Hematopoietic multipotent progenitor cell treated with erythropoietin and hydrocortisone succinate and interleukin-3 and kit ligand, for 4 days (in vitro differentiated cells): ENCODE data around the gene PTER.
A peak's percentile ranks its signal among the peaks of the same experiment; 100 is the strongest.

Source experiments
- DNase-seq: peaks from one replicate; pipeline ENCODE4 v3.0.0-alpha.2; 2015

Gene PTER, protein sequence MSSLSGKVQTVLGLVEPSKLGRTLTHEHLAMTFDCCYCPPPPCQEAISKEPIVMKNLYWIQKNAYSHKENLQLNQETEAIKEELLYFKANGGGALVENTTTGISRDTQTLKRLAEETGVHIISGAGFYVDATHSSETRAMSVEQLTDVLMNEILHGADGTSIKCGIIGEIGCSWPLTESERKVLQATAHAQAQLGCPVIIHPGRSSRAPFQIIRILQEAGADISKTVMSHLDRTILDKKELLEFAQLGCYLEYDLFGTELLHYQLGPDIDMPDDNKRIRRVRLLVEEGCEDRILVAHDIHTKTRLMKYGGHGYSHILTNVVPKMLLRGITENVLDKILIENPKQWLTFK

GRCh38 chr10:16436758-16437539 lies at the start of gene PTER:
Gene PTER (plus strand): TSS chr10:16437010. CDS start chr10:16484385, 47,375 bp downstream.
- DNase-seq, result peak; percentile 99

DNA sequence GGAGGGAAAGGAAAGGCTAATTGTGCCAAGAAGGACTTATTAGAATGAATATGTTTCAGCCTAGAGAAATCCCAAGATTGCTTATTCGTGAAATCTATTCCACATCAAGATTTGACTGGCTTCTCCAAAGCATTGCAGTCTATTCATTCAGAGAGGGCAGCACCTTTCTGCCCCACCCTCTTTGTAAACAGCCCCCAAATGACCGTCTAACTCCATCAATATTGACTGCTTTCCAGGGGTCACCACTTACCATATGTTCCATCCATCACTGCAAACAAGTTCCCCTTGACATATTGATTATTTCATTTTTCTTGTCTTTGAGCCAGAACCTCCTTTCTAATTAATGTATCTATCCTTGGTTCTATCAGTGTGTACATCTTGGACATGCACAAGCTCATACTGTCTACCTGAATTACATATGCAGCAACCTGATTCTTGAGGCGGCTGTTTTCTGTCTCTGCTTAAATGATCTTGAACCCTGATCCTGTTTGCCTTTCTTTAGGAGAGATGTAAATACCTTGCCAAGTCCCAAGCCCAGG lies 44.2 kb upstream of the PTER start:
- no peak for DNase-seq

- DNase-seq, result no peak
These were observed 43.4 kb upstream of the PTER start for GRCh38 chr10:16393271-16393858.

DNA sequence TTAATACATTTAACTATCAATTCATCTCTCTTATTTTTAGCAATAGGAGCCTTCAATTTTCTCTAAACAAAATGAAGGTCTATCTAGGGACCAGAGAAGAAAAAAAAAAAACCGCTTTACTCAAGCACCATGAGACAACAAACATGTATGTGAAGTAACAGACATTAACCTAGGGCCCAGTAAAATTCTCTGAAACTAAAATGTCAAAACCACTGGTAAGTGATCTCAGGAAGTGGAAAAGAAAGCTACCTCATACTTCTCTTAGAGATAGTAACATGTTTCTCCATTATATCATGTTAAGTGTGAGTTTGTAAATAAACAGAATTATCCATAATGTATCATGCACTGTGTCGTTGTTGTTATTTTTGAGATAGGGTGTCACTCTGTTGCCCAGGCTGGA lies 35.4 kb upstream of the PTER start:
- DNase-seq, result no peak

DNA sequence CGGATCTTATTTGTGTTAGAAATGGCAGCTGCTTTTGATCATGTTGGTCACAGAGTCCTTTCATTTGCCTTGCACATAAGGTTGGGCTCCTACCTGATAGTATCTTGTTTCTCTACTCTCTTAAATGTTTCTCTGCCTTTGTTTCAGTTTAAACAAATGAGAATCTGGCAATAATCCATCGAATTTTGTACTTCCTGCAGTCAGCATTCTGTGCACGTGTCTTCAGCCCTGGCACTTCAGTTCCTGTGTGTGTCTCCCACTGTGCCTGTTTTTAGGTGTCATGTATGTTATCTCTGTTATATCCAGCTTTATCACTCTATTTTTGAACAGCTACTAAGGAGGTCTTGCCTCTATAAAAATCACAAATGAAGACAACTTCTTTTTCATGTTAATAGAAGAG lies 28.4 kb upstream of the PTER start:
- peak; percentile 8 for DNase-seq

DNA sequence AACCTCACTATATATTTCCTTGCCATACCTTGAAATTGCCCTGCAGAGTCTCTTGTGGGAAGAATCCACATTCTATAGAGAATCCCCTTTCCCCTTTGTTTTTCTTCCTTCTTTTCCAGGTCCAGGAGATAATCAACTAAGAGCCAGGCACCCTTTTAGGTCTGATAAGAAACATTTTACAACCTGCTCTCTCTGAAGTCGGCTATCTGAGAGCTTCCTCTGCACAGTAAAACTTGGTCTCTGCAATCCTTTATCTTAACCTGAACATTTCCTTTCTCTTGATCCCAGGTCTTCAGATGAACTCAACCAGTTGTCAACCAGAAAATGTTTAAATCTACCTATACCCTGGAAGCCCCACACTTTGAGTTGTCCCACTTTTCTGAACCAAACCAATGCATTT lies 19.5 kb upstream of the PTER start:
- no peak for DNase-seq

- DNase-seq, result no peak
These were observed 13.2 kb upstream of the PTER start for GRCh38 chr10:16423599-16423998.

- no peak for DNase-seq
These were observed 11.4 kb upstream of the PTER start for GRCh38 chr10:16425449-16425848.

DNA sequence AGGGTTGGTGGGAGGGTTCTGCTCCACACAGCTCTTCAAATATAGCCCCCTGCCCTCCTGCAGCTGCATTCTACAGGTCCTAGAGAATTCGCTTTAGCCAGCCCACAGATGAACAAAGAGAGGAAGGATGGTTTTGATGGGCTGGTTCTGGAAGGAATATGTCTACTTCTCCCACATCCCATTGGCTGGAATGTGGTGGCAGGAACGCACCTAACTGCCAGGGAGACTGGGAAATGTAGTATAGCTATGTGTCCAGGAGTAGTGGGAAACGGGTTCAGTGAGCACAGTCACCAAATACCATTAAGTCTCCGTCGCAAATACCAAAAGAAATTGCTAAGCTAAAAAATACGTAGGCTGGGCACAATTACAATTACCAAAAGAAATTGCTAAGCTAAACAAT lies 7.3 kb upstream of the PTER start:
- no peak for DNase-seq

- DNase-seq, result peak; percentile 55
These were observed 448 bp upstream of the PTER start for GRCh38 chr10:16436367-16436757.

GRCh38 chr10:16437540-16437894 lies 707 bp downstream of the PTER start:
- DNase-seq, result no peak

DNA sequence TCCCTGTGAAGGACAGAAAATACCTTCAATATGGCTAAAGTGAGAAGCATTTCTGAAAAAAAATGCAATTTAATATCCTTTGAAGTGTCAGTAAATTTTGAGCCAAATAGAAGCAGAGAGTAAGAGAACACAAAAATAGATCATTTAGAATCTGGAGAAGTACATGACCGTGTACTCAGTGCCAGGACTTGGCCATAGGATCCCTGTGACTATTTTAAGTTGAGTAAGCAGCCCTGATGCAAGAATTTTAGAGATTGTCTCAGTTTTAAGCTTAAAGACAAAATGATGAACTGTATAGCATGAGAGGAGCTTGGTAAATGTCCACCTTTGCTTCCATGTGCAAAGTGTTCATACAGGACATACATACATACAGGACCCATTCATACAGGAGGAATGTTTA lies 2.5 kb downstream of the PTER start:
- no peak for DNase-seq

DNA sequence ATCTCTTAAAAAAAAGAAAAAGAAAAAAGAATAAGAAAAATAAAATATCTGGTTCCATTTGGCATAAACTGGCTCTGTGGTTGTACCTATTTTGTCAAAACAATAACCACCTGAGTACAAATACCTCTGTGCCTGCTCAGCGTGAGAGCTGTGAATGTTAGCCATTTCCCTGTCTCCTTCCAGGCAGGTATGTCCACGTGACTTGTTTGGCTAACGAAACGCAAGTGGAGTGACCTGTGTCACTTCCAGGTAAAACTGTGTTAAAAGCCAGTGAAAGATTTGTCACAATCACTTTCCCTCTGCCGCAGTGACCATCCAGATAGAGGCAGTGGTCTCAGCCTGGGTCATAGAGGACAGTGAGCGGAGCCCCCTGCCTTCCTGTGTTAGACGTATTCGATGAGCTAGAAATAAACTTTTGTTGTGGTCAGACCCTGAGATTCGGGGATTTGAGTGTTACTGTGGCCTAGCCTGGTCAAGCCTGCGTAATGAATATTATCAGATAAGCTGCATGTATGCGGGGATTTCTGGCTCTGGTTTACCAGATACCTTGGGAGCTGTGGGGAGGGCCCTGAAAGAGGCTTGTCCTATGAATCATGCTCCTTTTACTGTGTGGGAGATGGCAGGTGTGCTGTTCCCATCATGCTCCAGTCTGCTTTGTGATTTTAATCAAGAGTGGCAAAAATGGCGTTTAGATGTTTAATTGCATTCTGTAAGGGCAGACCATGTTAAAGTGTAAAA lies 3.8 kb downstream of the PTER start:
- DNase-seq, result no peak

DNA sequence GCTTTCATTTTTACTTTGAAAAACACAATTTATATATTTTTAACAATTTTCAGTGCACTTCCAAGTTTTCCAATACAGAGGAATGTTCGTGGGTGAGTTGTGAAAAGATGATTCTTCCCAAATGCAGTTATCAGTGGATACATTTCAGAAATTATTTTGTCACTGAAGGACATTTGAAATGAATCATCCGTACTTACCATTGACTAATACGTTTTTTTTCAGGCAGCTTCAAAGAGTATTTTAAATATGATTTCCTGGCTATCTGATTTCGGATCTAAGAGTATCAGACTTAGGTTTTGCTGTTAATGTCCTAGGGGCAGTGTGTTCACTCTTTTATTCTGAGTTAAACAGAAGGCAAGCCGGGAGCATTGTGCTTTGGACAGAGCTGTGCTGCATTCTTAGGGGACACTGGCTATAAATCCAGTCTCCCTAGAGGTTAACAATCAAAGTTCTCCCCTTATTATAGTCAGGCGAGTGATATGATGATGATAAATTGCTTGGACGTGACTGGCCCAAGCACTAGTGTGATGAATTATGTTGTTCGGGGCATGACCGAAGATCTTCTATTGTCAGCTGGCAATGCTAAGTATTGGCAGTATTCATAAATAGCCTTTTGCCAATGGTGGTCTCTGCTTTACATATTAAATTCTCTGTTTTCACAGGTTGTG lies 4.5 kb downstream of the PTER start:
- DNase-seq, result no peak

GRCh38 chr10:16442914-16443313 lies 6.1 kb downstream of the PTER start:
- no peak for DNase-seq

GRCh38 chr10:16445770-16446469 lies 9.1 kb downstream of the PTER start:
- no peak for DNase-seq

DNA sequence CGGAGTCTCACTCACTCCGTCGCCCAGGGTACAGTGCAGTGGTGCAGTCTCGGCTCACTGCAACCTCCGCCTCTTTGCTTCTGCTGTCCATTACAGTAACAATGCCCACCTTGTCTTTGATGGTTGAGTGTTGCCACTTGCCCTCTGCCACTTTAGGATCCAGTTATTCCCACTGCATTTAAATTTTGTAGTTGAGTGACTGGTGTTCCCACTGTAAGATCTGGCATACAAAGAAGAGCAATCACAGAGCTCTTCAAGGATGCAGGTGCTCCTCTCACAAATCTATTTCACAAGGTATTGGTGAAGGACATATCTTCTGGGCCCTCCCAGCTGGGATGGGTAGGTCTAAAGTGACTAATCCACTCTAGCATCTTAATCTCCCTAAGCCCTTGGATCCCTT lies 12.6 kb downstream of the PTER start:
- DNase-seq, result no peak

GRCh38 chr10:16458166-16458955 lies 21.6 kb downstream of the PTER start:
- no peak for DNase-seq

GRCh38 chr10:16459423-16459939 lies 22.7 kb downstream of the PTER start:
- DNase-seq, result no peak

DNA sequence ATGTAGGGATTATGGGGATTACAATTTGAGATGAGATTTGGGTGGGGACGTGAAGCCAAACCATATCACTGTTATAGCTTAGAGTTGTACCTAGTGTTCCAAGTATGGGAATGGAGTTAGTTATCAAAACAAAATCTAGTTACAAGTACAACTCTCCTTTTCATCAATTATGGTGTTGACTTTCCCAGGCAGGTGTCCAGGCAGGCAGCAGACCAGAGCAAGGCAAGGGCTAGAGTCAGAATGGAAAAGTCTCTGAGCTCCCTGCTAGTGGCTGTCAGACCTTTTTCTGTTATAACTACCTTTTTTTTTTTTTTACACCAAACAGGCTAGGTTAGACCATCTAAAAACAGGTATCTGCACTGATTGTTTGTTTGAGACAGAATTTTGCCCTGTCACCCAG lies 29.2 kb downstream of the PTER start:
- DNase-seq, result no peak

- DNase-seq, result peak; percentile 90
These were observed 33.9 kb downstream of the PTER start for GRCh38 chr10:16470747-16471146.
